HepG2 (cell line): ENCODE results near the gene SEMA4B. TPM values are rescaled to one million over a fixed set of nuclear protein-coding genes. Genes with fewer than 3 reads are reported as not detected.
A peak's percentile ranks its signal among the peaks of the same experiment; 100 is the strongest.

ENCODE experiments used
- CEBPG ChIP-seq: IDR thresholded peaks from 2 replicates; pipeline ENCODE4 v1.6.1; 2016
- CREB1 ChIP-seq, 2 experiments: fragments of 450-650 bp in 1 of 2; IDR thresholded peaks; 2 replicates each; pipeline ENCODE4 v1.6.1; 2016 to 2017; ENCODE audit warnings: control low read depth in 1 of 2, mild to moderate bottlenecking in 1 of 2, missing compliant biosample characterization in 1 of 2, missing genetic modification characterization in 1 of 2
- FOSL2 ChIP-seq: sonication (generic); formaldehyde crosslinking; IDR thresholded peaks from 2 replicates; pipeline ENCODE4 v1.4.0; 2020; ENCODE audit warnings: missing genetic modification reagents
- FOXA3 ChIP-seq: IDR thresholded peaks from 2 replicates; pipeline ENCODE4 v1.6.1; 2016; ENCODE audit warnings: missing genetic modification reagents, missing compliant biosample characterization
- FOXK1 ChIP-seq: sonication (generic); formaldehyde crosslinking; IDR thresholded peaks from 2 replicates; pipeline ENCODE4 v1.4.0; 2020; ENCODE audit warnings: low read depth, missing genetic modification reagents, borderline replicate concordance
- FUBP1 ChIP-seq: sonication (generic); formaldehyde crosslinking; IDR thresholded peaks from 2 replicates; pipeline ENCODE4 v1.5.1; 2020; ENCODE audit warnings: missing genetic modification reagents, mild to moderate bottlenecking, borderline replicate concordance
- GABPA ChIP-seq, 2 experiments: IDR thresholded peaks; 2 replicates each; pipeline ENCODE4 v1.6.1; 2011 to 2016; ENCODE audit warnings: low read depth in 2 of 2, low read length in 1 of 2, missing biosample characterization in 1 of 2, missing genetic modification characterization in 1 of 2
- HMG20A ChIP-seq: IDR thresholded peaks from 2 replicates; pipeline ENCODE4 v1.6.1; 2016; ENCODE audit warnings: borderline replicate concordance
- NBN ChIP-seq: fragments of 450-650 bp; conservative IDR thresholded peaks from 2 replicates; pipeline ENCODE4 v1.6.1; 2017
- RBM22 ChIP-seq: fragments of 200-400 bp; formaldehyde crosslinking; optimal IDR thresholded peaks from 2 replicates; pipeline ENCODE3; 2017; ENCODE audit warnings: mild to moderate bottlenecking, low read length, moderate library complexity
- RXRB ChIP-seq: IDR thresholded peaks from 2 replicates; pipeline ENCODE4 v1.6.1; 2016; ENCODE audit warnings: borderline replicate concordance, missing genetic modification reagents, missing compliant biosample characterization
- SAP130 ChIP-seq: IDR thresholded peaks from 2 replicates; pipeline ENCODE4 v1.6.1; 2016; ENCODE audit warnings: low read depth
- SOX13 ChIP-seq, 3 experiments: fragments of 450-650 bp in 1 of 3; sonication (generic) in 1 of 3; formaldehyde crosslinking in 1 of 3; IDR thresholded peaks in 2 of 3; conservative IDR thresholded peaks in 1 of 3; 2 replicates each; pipeline versions ENCODE4 v1.5.0 to v1.6.1; 2016 to 2020; ENCODE audit warnings: antibody characterized with exemption in 1 of 3, mild to moderate bottlenecking in 1 of 3, missing compliant biosample characterization in 1 of 3, missing genetic modification reagents in 1 of 3, moderate library complexity in 1 of 3
- SPEN ChIP-seq: sonication (generic); formaldehyde crosslinking; IDR thresholded peaks from 2 replicates; pipeline ENCODE4 v1.5.1; 2020; ENCODE audit warnings: low read depth, mild to moderate bottlenecking, missing genetic modification reagents
- ZHX1 ChIP-seq: sonication (generic); formaldehyde crosslinking; IDR thresholded peaks from 2 replicates; pipeline ENCODE4 v1.8.1; 2022; ENCODE audit warnings: low read depth, mild to moderate bottlenecking, missing genetic modification reagents
- ZNF431 ChIP-seq: sonication (generic); formaldehyde crosslinking; IDR thresholded peaks from 2 replicates; pipeline ENCODE4 v1.9.0; 2022; ENCODE audit warnings: missing genetic modification reagents, low read depth, mild to moderate bottlenecking, borderline replicate concordance
- ZNF816 ChIP-seq: sonication (generic); formaldehyde crosslinking; IDR thresholded peaks from 2 replicates; pipeline ENCODE4 v1.8.0; 2022; ENCODE audit warnings: missing genetic modification reagents, mild to moderate bottlenecking, borderline replicate concordance
- ZNF839 ChIP-seq: sonication (generic); formaldehyde crosslinking; IDR thresholded peaks from 2 replicates; pipeline ENCODE4 v1.4.0; 2020; ENCODE audit warnings: missing genetic modification reagents, mild to moderate bottlenecking, borderline replicate concordance
- polyA plus RNA-seq, 8 experiments: library from polyadenylated mRNA; depleted of rRNA in 3 of 8; stranded (reverse) in 7 of 8; unstranded in 1 of 8; fragments of >200 nt; fragmentation: Illumina TruSeq in 4 of 8; extraction: Trizol in 4 of 8; gene quantifications; 2 replicates each; pipeline versions ENCODE4 v1.2.1 to v1.2.3, GENCODE V29; 2011 to 2016; ENCODE audit warnings: low read depth in 4 of 8, missing spikeins in 1 of 8, mixed read lengths in 1 of 8; ENCODE audit not compliant: insufficient read depth in 1 of 8
- total RNA-seq, 5 experiments: library from RNA; depleted of rRNA; stranded (reverse); fragments of >200 nt; fragmentation: Illumina TruSeq; extraction: Trizol; gene quantifications; 2 replicates each; pipeline ENCODE4 v1.2.3, GENCODE V29; 2016; ENCODE audit warnings: low read depth in 1 of 5
- TF ChIP-seq, protein P1 (sequence below), 2 experiments: fragments of 450-650 bp in 1 of 2; sonication (generic) in 1 of 2; formaldehyde crosslinking; IDR thresholded peaks; 2 replicates each; pipeline versions ENCODE4 v1.5.0 to v1.8.0; 2020 to 2022; ENCODE audit warnings: mild to moderate bottlenecking in 1 of 2, missing genetic modification reagents in 1 of 2
- TF ChIP-seq, protein P2 (sequence below): sonication (generic); formaldehyde crosslinking; IDR thresholded peaks from 2 replicates; pipeline ENCODE4 v1.4.0; 2020; ENCODE audit warnings: missing genetic modification reagents

The SEMA4B gene
- total and polyA plus RNA-seq, 2 of the 13 experiments (the other 11 are each of a cell fraction or from before 2014, with no cell fraction given): 2.1 to 17.0 TPM

DNA sequence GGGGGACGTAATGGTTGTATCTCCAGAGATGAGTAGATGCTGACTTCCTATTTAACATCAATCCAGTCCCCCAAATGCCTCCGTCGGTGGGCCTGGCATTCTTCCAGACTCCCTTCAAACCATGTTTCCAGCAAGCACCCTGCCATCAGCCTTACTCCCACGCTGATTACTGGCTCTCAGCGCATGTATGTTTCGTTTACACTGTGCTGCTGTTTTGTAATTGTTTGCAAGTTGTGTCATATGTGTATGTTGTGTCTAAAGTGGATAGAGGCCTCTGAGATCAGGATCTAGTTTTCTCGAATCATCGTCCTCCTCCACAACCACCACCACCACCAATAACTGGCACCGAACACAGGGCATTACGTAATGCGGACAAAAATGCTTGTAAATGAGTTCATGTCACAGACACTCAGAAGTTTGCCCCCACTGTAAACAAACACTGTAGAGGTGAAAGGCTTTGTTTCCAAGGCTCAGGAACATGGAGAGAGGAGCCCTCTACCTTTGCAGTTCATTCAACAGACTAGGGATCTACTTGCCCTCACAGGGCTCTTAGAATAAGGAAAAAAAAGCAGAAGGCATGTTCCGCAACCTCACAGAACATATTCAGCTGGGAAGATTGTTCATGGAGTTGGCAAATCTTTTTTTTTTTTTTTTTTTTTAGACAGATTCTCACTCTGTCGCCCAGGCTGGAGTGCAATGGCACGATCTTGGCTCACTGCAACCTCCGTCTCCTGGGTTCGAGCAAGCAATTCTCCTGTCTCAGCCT, 46.1 kb upstream of the SEMA4B start (continued):
- TF ChIP-seq, protein P1, sequence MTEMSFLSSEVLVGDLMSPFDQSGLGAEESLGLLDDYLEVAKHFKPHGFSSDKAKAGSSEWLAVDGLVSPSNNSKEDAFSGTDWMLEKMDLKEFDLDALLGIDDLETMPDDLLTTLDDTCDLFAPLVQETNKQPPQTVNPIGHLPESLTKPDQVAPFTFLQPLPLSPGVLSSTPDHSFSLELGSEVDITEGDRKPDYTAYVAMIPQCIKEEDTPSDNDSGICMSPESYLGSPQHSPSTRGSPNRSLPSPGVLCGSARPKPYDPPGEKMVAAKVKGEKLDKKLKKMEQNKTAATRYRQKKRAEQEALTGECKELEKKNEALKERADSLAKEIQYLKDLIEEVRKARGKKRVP (CRISPR knock-in tag; IDR thresholded peaks at IDR 0.05): peak in 1 of 2 experiments; percentile 83; a peak in 2 of 4 replicates
- TF ChIP-seq RXRB (CRISPR knock-in tag) (peak; percentile 71), SAP130 (CRISPR knock-in tag) (peak; percentile 76), CEBPG (peak; percentile 74), HMG20A (peak; percentile 49; the same call in 1 of the 2 replicates), ZNF431 (CRISPR knock-in tag) (no peak), RBM22 (no peak), ZNF839 (CRISPR knock-in tag) (no peak), ZHX1 (0 out of 2 replicates have a peak, but pooled peaks have one; percentile 37), GABPA (IDR thresholded peaks at IDR 0.05; ENCODE audit: low read depth, low read length) (no peak), GABPA (CRISPR knock-in tag; IDR thresholded peaks at IDR 0.05; ENCODE audit: low read depth) (no peak), FOSL2 (CRISPR knock-in tag) (peak; percentile 80), FOXK1 (CRISPR knock-in tag) (peak; percentile 63; the same call in 1 of the 2 replicates), FOXA3 (CRISPR knock-in tag) (peak; percentile 81), CREB1 (IDR thresholded peaks at IDR 0.05) (peak; percentile 66), CREB1 (CRISPR knock-in tag; IDR thresholded peaks at IDR 0.05) (peak; percentile 26; the same call in 1 of the 2 replicates), ZNF816 (CRISPR knock-in tag) (0 out of 2 replicates have a peak, but pooled peaks have one; percentile 22), SPEN (no peak), SOX13 (IDR thresholded peaks at IDR 0.05) (no peak), SOX13 (CRISPR knock-in tag; conservative IDR thresholded peaks at IDR 0.05 in 1 of 2, IDR thresholded peaks at IDR 0.05 in 1 of 2) (peak in 1 of 2 experiments; percentile 68; a peak in 2 of 4 replicates), FUBP1 (CRISPR knock-in tag) (no peak), NBN (no peak)
- TF ChIP-seq, protein P2, sequence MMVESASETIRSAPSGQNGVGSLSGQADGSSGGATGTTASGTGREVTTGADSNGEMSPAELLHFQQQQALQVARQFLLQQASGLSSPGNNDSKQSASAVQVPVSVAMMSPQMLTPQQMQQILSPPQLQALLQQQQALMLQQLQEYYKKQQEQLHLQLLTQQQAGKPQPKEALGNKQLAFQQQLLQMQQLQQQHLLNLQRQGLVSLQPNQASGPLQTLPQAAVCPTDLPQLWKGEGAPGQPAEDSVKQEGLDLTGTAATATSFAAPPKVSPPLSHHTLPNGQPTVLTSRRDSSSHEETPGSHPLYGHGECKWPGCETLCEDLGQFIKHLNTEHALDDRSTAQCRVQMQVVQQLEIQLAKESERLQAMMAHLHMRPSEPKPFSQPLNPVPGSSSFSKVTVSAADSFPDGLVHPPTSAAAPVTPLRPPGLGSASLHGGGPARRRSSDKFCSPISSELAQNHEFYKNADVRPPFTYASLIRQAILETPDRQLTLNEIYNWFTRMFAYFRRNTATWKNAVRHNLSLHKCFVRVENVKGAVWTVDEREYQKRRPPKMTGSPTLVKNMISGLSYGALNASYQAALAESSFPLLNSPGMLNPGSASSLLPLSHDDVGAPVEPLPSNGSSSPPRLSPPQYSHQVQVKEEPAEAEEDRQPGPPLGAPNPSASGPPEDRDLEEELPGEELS (CRISPR knock-in tag): peak; percentile 88
